Renal cortical epithelial cell (primary cell): ENCODE results near the gene ABCG4. TPM values are rescaled to one million over a fixed set of nuclear protein-coding genes. Genes with fewer than 3 reads are reported as not detected.
"Not testable (repeated sequence)": the region's sequence is repeated elsewhere in the genome, so short reads cannot be mapped to it uniquely, and the experiment has no call there.

Experiments
- DNase-seq: peaks from one replicate; pipeline ENCODE4 v3.0.0-alpha.2; 2011; ENCODE audit warnings: low read depth
- total RNA-seq: library from RNA; depleted of rRNA; stranded (reverse); fragments of >200 nt; gene quantifications from 2 replicates; pipeline ENCODE4 v1.2.3, GENCODE V29; 2014

Gene ABCG4
- 0.15 TPM in 1 of 2 replicates, not detected in the other for total RNA-seq

GRCh38 chr11:119149018-119149785 is at the start of gene ABCG4:
ABCG4 (plus strand) TSS chr11:119149052; CDS start chr11:119149966, 914 bp downstream.
- no peak for DNase-seq

- no peak for DNase-seq
These were observed 49.1 kb upstream of the ABCG4 start for GRCh38 chr11:119099711-119100110.

DNA sequence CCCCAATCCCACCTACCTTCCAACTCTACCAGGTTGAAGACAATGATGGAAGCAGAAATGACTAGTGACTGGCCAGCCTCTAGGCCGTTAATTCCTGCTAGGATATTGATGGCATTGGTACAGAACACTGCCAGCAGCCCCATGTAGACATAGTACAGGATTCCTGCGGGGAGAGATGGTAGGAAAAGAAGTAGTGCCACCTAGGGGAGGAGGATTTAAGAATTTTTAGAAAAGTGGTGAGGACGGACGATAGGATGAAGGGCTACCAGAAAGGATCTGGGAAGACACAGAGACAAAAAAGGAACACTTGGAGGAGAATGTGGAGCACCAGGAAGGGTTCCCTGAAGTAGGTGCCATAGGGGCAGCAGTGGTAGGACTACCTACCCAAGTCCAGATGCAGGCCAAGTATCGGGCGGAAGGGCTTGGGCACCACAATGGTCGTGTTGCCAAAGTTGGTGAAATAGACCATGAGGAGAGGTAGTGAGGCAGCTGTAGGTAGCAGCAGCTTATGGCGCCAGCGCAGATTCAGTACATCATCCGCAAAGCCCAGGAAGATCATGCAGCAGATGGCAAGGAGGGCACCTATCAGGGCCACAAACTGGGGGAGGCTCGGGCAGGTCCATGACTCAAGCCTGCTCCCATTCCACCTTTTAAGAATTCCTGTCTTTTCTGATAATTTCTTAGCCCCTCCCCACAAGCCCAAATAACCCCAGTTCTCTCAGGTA is 48.4 kb upstream of the ABCG4 start:
- peak; percentile 56 for DNase-seq

- no peak for DNase-seq
These were observed 47.7 kb upstream of the ABCG4 start for GRCh38 chr11:119100994-119101758.

DNA sequence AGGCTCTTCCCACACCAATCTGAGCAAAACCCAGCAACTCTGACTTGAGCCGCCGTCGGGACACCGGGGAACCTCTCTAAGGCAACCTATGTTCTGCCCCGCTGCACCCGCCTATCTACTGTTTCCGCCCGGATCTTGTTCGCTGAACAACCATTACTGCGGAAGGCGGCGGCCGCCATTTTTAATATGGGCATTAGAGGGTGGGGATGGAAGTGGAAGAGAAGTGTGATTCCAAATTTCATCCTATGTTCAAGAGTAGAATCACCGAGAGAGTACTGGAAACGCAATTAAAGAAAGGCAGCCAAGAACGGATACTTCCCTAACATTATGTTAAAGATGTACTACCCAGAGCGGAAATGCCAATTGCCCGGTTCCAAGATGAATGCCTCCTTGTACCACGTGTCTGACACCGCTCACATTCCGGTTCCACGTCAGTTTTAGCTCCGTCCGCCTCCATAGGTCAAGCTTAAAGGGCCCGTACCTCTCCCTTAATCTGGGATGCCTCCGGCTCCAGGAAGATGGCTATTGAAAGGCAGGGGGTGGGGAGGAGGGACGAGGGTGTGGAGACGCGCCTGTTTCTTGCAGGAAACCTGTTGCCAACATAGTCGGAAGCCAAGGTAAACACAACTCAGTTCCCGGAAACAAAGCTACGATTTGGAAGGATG is 47.0 kb upstream of the ABCG4 start, which contains the start of gene DPAGT1:
Gene DPAGT1 (minus strand): TSS at position 95 of the 665 bp plus-strand sequence. CDS start 198 bp downstream, outside the sequence.
- peak; percentile 94 for DNase-seq

DNA sequence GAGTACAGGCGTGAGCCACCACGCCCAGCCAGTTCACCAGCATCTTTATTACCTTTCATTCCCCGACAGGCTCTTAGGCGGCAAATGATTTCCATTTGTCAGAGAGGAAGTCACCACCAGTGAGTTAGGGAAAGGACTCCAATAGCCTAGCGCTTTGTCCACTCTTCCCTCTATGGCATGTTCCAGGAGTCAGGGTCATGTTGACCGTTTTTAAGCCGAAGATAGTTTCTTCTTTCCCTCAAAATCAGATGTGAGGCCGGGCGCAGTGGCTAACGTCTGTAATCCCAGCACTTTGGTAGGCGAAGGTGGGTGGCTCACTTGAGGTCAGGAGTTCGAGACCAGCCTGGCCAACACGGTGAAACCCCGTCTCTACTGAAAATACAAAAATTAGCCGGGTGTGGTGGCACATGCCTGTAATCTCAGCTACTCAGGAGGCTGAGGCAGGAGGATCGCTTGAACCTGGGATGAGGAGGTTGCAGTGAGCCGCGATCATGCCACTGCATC is 45.6 kb upstream of the ABCG4 start:
- not testable (repeated sequence) for DNase-seq

- DNase-seq = no peak
These were observed 45.1 kb upstream of the ABCG4 start for GRCh38 chr11:119103793-119104192.

DNA sequence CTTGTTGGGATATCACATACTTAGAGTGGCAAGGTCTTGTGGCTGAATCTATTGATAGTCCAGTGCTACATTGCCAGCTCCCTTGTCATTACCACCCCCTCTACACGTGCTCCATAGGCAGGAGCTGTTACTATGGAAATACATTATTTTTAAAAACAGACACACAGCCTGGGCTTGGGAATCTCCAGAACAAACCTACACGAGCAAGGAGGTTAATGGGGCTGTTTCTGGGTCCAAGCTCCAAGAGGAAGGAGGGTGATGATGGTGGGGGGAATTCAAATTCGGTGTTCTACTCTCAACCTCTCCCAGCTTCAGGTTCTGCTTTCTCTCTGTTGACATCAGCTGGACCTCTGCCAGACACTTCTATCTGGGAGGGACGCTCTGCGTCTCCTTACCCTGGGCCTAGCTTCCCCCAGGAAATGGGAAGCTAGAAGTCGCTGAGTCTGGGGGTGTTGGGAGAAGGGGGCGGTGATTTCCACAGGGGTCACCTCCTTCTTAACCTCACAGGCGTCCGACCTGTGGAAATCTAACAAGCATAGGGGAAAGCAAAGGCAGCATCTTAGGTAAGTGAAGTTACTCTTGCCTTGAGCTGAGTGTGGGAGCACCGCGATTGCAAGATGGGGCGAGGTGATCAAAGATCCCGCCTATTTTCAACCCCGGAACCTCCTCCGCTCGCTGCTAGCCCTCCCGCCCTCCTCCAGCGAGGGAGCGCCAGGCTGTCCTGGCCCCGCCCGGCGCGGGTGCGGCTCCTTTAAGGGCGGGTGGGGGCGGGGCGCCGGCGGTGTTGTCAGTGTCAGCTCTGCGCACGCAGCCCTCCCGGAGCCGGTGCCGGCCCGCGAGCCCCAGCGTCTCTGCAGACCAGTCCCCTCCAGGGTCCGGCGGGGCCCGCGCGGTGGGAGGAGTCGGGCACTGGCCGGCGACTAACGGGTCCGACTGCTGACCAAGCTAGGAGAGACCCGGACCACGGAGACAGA is 42.0 kb upstream of the ABCG4 start, which contains the start of gene C2CD2L:
Gene C2CD2L (plus strand): TSS at position 781 of the 974 bp plus-strand sequence. CDS start 398 bp downstream, outside the sequence.
- peak; percentile 76 for DNase-seq

- DNase-seq = no peak
These were observed 41.2 kb upstream of the ABCG4 start for GRCh38 chr11:119107538-119108145.

GRCh38 chr11:119108146-119108856 is 40.6 kb upstream of the ABCG4 start:
- peak; percentile 54 for DNase-seq

DNA sequence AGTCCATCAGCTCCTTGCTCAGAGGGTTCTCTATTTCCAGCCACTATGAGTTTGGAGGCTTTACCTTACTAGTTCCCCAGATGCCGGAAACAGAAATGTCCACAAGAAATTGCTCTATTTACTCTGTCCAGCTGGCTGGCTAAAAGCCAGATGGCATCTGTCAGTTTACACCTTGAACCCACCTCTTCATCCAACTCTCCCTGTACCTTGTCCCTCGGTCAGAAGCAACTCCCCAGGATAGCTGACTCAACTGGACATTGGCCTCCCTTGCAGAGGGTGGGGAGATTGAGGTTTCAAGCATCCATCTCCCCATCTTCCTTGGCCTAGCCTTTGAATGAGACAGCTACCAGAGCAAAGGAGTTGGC is 40.0 kb upstream of the ABCG4 start:
- no peak for DNase-seq

DNA sequence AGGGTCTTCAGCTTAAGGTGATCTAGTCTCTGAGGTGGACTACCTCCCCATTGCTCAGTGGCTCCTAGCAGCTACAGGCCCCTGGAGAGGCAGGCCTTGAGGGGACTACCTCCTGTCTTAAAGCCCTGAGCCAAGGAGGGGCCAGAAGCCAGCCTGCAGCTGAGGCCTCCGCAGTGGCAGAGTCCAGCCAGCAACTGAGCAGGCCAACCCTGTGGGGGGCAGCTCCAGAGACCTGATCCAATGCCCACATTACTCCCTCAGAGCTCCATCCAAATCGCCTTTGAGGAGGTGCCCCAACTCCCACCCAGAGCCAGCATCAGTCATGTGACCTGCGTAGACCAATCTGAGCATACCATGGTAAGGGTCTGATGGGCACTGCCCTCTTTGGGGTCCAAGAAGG is 39.0 kb upstream of the ABCG4 start:
- DNase-seq = no peak

- no peak for DNase-seq
These were observed 38.4 kb upstream of the ABCG4 start for GRCh38 chr11:119110439-119110838.

DNA sequence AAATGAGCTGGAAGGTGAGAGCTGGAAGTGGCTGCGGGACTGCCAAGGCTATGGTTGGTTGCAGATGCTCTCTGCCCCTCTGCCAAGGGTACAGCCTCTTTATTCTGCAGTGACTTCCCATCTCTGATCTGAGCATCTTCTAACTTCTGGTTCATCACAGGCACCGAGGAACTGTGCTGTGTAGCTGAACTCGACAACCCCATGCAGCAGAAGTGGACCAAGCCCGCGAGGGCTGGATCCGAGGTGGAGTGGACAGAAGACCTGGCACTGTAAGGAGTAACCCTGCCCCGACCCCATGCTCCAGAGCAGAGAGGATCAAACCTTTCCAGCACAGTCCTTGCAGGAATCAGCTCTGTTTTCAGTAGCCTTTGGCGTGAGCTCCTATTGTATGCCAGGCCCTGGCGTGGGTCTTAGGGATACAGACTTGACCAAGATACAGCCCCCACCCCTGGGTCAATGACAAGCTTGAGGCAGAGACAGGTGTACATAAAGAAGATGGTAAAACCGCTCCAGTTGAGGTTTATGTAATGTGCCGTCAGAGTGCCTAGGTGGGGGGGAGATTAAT is 37.4 kb upstream of the ABCG4 start:
- no peak for DNase-seq

GRCh38 chr11:119112314-119113020 is 36.4 kb upstream of the ABCG4 start:
- DNase-seq = no peak

- DNase-seq = no peak
These were observed 35.1 kb upstream of the ABCG4 start for GRCh38 chr11:119113716-119114115.

- no peak for DNase-seq
These were observed 34.5 kb upstream of the ABCG4 start for GRCh38 chr11:119114351-119114750.
